ENCODE data around the gene TTC7B. TPM values are rescaled to one million over a fixed set of nuclear protein-coding genes. Genes with fewer than 3 reads are reported as not detected.

Gene TTC7B
- total and polyA plus RNA-seq, 2 donors (not counting 3 experiments of a cell fraction or from before 2014, with no cell fraction given), result 46.8 to 76.5 TPM

DNA sequence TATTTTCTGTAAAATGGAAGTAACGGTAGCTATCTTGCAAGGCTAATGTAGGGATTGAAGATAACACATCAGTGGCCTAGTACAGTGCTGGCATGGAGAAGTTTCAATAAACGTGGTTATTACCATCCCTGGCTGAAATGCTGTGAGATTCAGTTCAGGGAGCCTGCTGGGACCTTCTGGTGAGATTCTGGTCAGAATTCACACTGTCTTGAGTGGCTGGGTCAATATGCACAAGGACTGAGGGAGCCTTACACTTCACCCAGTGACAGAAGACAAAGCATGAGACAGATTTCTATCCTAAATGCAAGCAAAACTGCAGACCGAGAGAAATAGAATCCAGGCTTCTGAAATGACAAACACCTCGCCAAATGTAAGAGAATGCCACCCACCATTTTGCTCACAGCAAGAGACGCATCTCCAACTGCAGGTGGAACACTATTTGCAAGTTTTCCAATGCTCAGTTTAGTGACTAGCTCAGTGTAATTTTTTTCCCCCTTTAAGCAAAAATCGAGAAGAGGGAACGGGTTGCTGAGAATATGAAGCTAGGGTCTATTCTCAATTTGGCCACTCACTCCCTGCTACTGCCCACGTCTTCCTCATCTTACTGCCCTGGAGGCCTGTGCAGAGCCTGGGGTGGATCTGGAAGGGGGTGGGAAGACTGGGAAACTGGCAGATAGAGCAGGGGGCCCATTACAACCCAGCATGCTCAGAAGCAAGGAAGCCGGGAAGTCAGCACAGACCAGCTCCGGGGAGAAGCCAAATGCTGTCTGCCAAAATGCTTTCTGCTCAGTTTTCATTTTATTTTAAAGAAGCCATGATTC, 201.3 kb downstream of the TTC7B start:
- ChIA-PET POLR2A (no interaction called here), CTCF (interaction anchor here (1.1 to 1.9 kb wide), 3 partner anchors 8 to 216 kb away, joined by 3 to 6 read pairs (median 4); no protein-coding TSS in a partner anchor)
- intact Hi-C loops (cut with micrococcal nuclease) (loop anchor here (5.0 kb wide), 1 partner anchor 233 kb away; no protein-coding TSS in a partner anchor), dilution Hi-C loops (cut with MboI; ENCODE audit: extremely low pct_ligation_motif_present, low sequenced_read_pairs) (no loop called here)
- no peaks in the 10 kb centered on the region for H3K9me1 ChIP-seq (replicated peaks; ENCODE audit: control insufficient read depth, extremely low read depth, insufficient read depth, low read length)
- no peak for TF ChIP-seq JUN (IDR thresholded peaks at IDR 0.05; ENCODE audit: borderline replicate concordance, insufficient read depth, insufficient read length, low read depth)
- no peak for TF ChIP-seq MYC (IDR thresholded peaks at IDR 0.05; ENCODE audit: low read depth, low read length)
- no peak for TF ChIP-seq CTCF (IDR thresholded peaks at IDR 0.05; ENCODE audit: extremely low read depth in 1 of 2, insufficient read depth in 1 of 2, low read depth in 1 of 2, low read length in 2 of 2)
- no peak overlapping the region for H3K4me3 ChIP-seq (replicated peaks in 1 of 3; ENCODE audit: insufficient read depth in 1 of 3, low read depth in 1 of 3, low read length in 3 of 3)
- DNase-seq (ENCODE audit: low read depth, low spot score), result no peak
- peaks cover 0 to 2% of the 10 kb centered on the region in 2 experiments for H3K36me3 ChIP-seq (ENCODE audit: control insufficient read depth in 2 of 2, extremely low read depth in 1 of 2, insufficient read depth in 2 of 2, low read length in 2 of 2)
- H3K79me2 ChIP-seq (ENCODE audit: control insufficient read depth, insufficient read depth, low read length), result no peaks in the 10 kb centered on the region
- peaks cover 71% of the 10 kb centered on the region for H3K4me1 ChIP-seq (ENCODE audit: control insufficient read depth, extremely low read depth, insufficient read depth, low read length)
- H3K27me3 ChIP-seq (ENCODE audit: control insufficient read depth in 2 of 2, insufficient read depth in 2 of 2, low read length in 2 of 2), result no peaks in the 10 kb centered on the region
- peak overlapping the region; percentile 85 for H3K9ac ChIP-seq (replicated peaks; ENCODE audit: extremely low read depth, insufficient read depth, low read length)
- FAIRE-seq, result no peak
- peak overlapping the region; percentile 93 for H3K27ac ChIP-seq (ENCODE audit: insufficient read depth, low read depth, low read length)
- BruUV-seq (replicated peaks), result no TSS peak
- no peaks in the 10 kb centered on the region for H4K20me1 ChIP-seq (replicated peaks; ENCODE audit: control insufficient read depth, extremely low read depth, insufficient read depth, low read length)
- H3K4me2 ChIP-seq (ENCODE audit: insufficient read depth, low read length), result peak overlapping the region; percentile 60
- no peak overlapping the region for H2AFZ ChIP-seq (ENCODE audit: low read depth, low read length)
- H3K9me3 ChIP-seq (replicated peaks; ENCODE audit: control insufficient read depth, insufficient read depth, low read length), result no peaks in the 10 kb centered on the region

- Histone ChIP-seq H3K36me3 (ENCODE audit: control insufficient read depth in 2 of 2, extremely low read depth in 1 of 2, insufficient read depth in 2 of 2, low read length in 2 of 2) (peaks cover 0 to 2% of the 10 kb centered on the region in 2 experiments), H3K9me3 (replicated peaks; ENCODE audit: control insufficient read depth, insufficient read depth, low read length) (no peaks in the 10 kb centered on the region), H3K27me3 (ENCODE audit: control insufficient read depth in 2 of 2, insufficient read depth in 2 of 2, low read length in 2 of 2) (no peaks in the 10 kb centered on the region), H2AFZ (ENCODE audit: low read depth, low read length) (no peak overlapping the region), H3K4me3 (replicated peaks in 1 of 3; ENCODE audit: insufficient read depth in 1 of 3, low read depth in 1 of 3, low read length in 3 of 3) (no peak overlapping the region), H3K4me2 (ENCODE audit: insufficient read depth, low read length) (no peak overlapping the region), H3K27ac (ENCODE audit: insufficient read depth, low read depth, low read length) (no peak overlapping the region), H3K9ac (replicated peaks; ENCODE audit: extremely low read depth, insufficient read depth, low read length) (no peak overlapping the region), H3K4me1 (ENCODE audit: control insufficient read depth, extremely low read depth, insufficient read depth, low read length) (peaks cover 71% of the 10 kb centered on the region), H3K79me2 (ENCODE audit: control insufficient read depth, insufficient read depth, low read length) (no peaks in the 10 kb centered on the region), H4K20me1 (replicated peaks; ENCODE audit: control insufficient read depth, extremely low read depth, insufficient read depth, low read length) (no peaks in the 10 kb centered on the region), H3K9me1 (replicated peaks; ENCODE audit: control insufficient read depth, extremely low read depth, insufficient read depth, low read length) (no peaks in the 10 kb centered on the region)
- DNase-seq (ENCODE audit: low read depth, low spot score) (no peak), FAIRE-seq (no peak)
- no TSS peak for BruUV-seq (replicated peaks)
- ChIA-PET POLR2A (no interaction called here), CTCF (interaction anchor here (0.7 to 1.2 kb wide), 3 partner anchors 9 to 214 kb away, joined by 3 to 4 read pairs (median 3); no protein-coding TSS in a partner anchor)
- intact Hi-C loops (cut with micrococcal nuclease), result loop anchor here (1.0 kb wide), 2 partner anchors 9 to 215 kb away; no protein-coding TSS in a partner anchor
- dilution Hi-C loops (cut with MboI; ENCODE audit: extremely low pct_ligation_motif_present, low sequenced_read_pairs), result no loop called here
- TF ChIP-seq FOS (IDR thresholded peaks at IDR 0.05; ENCODE audit: borderline replicate concordance, insufficient read depth, low read length) (no peak), POLR2AphosphoS5 (IDR thresholded peaks at IDR 0.05; ENCODE audit: insufficient read depth, low read depth, low read length) (no peak), MYC (IDR thresholded peaks at IDR 0.05; ENCODE audit: low read depth, low read length) (no peak), POLR2A (IDR thresholded peaks at IDR 0.05; ENCODE audit: low read depth, low read length) (no peak), MAX (IDR thresholded peaks at IDR 0.05; ENCODE audit: insufficient read depth, insufficient read length) (no peak), JUN (IDR thresholded peaks at IDR 0.05; ENCODE audit: borderline replicate concordance, insufficient read depth, insufficient read length, low read depth) (no peak), GATA2 (IDR thresholded peaks at IDR 0.05; ENCODE audit: insufficient read depth, insufficient read length, low read depth, low read length) (no peak), CTCF (IDR thresholded peaks at IDR 0.05; ENCODE audit: extremely low read depth in 1 of 2, insufficient read depth in 1 of 2, low read depth in 1 of 2, low read length in 2 of 2) (no peak), EZH2 (IDR thresholded peaks at IDR 0.05; ENCODE audit: borderline replicate concordance, low read depth, low read length, severe bottlenecking) (no peak)
Observed at GRCh38 chr14:90613997-90614396, 202.2 kb downstream of the TTC7B start.

All from endothelial cell of umbilical vein (primary cell).